CD4-positive, alpha-beta T cell treated with Interleukin-4 for 1 hour (primary cell): ENCODE results near the gene BCR.

Experiments
- DNase-seq, 2 donors: peaks; one replicate each; pipeline ENCODE4 v3.0.0-alpha.2; 2020 to 2022

BCR gene

GRCh38 chr22:23152238-23153114, 27.8 kb upstream of the BCR start:
- DNase-seq = peak in 1 of 2 donors; percentile 40

GRCh38 chr22:23153994-23154393, 26.3 kb upstream of the BCR start:
- no peak for DNase-seq

GRCh38 chr22:23154461-23154860, 25.8 kb upstream of the BCR start:
- DNase-seq = no peak

GRCh38 chr22:23155143-23155542, 25.2 kb upstream of the BCR start:
- DNase-seq = no peak

- no peak for DNase-seq
Observed at GRCh38 chr22:23155831-23156230, 24.5 kb upstream of the BCR start.

- no peak for DNase-seq
Observed at GRCh38 chr22:23156286-23156685, 24.0 kb upstream of the BCR start.

GRCh38 chr22:23157560-23158515, 22.5 kb upstream of the BCR start:
- no peak for DNase-seq

GRCh38 chr22:23158516-23159290, 21.6 kb upstream of the BCR start:
- no peak for DNase-seq

- no peak for DNase-seq
Observed at GRCh38 chr22:23159291-23159630, 21.0 kb upstream of the BCR start.

GRCh38 chr22:23161029-23161428, 19.3 kb upstream of the BCR start:
- DNase-seq = no peak

- DNase-seq = no peak
Observed at GRCh38 chr22:23161574-23161973, 18.7 kb upstream of the BCR start.

GRCh38 chr22:23163665-23164064, 16.6 kb upstream of the BCR start:
- DNase-seq = no peak

GRCh38 chr22:23164091-23164490, 16.2 kb upstream of the BCR start:
- no peak for DNase-seq

- no peak for DNase-seq
Observed at GRCh38 chr22:23166042-23166831, 14.1 kb upstream of the BCR start.

- DNase-seq = no peak
Observed at GRCh38 chr22:23166841-23167616, 13.3 kb upstream of the BCR start.

- no peak for DNase-seq
Observed at GRCh38 chr22:23168391-23169042, 11.8 kb upstream of the BCR start.

GRCh38 chr22:23169043-23169406, 11.3 kb upstream of the BCR start:
- no peak for DNase-seq

- DNase-seq = no peak
Observed at GRCh38 chr22:23175817-23176644, 4.3 kb upstream of the BCR start.

GRCh38 chr22:23176645-23177027, 3.7 kb upstream of the BCR start:
- no peak for DNase-seq

- DNase-seq = no peak
Observed at GRCh38 chr22:23177197-23177596, 3.1 kb upstream of the BCR start.
